Measurements from ENCODE around the gene LHB. TPM values are rescaled to one million over a fixed set of nuclear protein-coding genes. Genes with fewer than 3 reads are reported as not detected.

Gene LHB
- total RNA-seq, 2 donors from 2014 or later = not detected

GRCh38 chr19:48968813-48969218 is 48.1 kb downstream of the LHB start:
- Histone ChIP-seq H3K27ac (no peak overlapping the region), H3K9ac (ENCODE audit: low read depth in 2 of 2, low read length in 2 of 2) (no peak overlapping the region), H3K27me3 (no peaks in the 10 kb centered on the region), H3K4me1 (no peaks in the 10 kb centered on the region), H3K9me3 (no peaks in the 10 kb centered on the region), H3K36me3 (no peaks in the 10 kb centered on the region), H3K4me3 (no peak overlapping the region)
- intact Hi-C loops (cut with DNase I) = loop anchor here (5.0 to 10.0 kb wide), 2 partner anchors 94 to 172 kb away; partner anchors contain the start of gene PPP1R15A
- no peak for DNase-seq
- no peak for TF ChIP-seq CTCF (IDR thresholded peaks at IDR 0.05)

GRCh38 chr19:48968179-48968661 is 48.7 kb downstream of the LHB start:
- DNase-seq = no peak
- Histone ChIP-seq H3K27me3 (no peaks in the 10 kb centered on the region), H3K9me3 (no peaks in the 10 kb centered on the region), H3K4me3 (no peak overlapping the region), H3K4me1 (no peaks in the 10 kb centered on the region), H3K27ac (peak overlapping the region; percentile 76), H3K9ac (ENCODE audit: low read depth in 2 of 2, low read length in 2 of 2) (no peak overlapping the region), H3K36me3 (no peaks in the 10 kb centered on the region)
- TF ChIP-seq CTCF (IDR thresholded peaks at IDR 0.05) = no peak
- intact Hi-C loops (cut with DNase I) = loop anchor here (5.0 to 10.0 kb wide), 2 partner anchors 93 to 171 kb away; partner anchors contain the start of gene PPP1R15A

GRCh38 chr19:48967346-48968178 is 49.3 kb downstream of the LHB start:
- Histone ChIP-seq H3K4me1 (no peaks in the 10 kb centered on the region), H3K9ac (ENCODE audit: low read depth in 2 of 2, low read length in 2 of 2) (no peak overlapping the region), H3K36me3 (no peaks in the 10 kb centered on the region), H3K4me3 (peak overlapping the region; percentile 89), H3K27me3 (no peaks in the 10 kb centered on the region), H3K27ac (peak overlapping the region; percentile 76), H3K9me3 (no peaks in the 10 kb centered on the region)
- TF ChIP-seq CTCF (IDR thresholded peaks at IDR 0.05) = no peak
- intact Hi-C loops (cut with DNase I) = loop anchor here (5.0 to 10.0 kb wide), 2 partner anchors 93 to 170 kb away; partner anchors contain the start of gene PPP1R15A
- no peak for DNase-seq

GRCh38 chr19:48966541-48967345 is 50.1 kb downstream of the LHB start:
- H3K27me3 ChIP-seq = no peaks in the 10 kb centered on the region
- peak overlapping the region; percentile 76 for H3K27ac ChIP-seq
- no peaks in the 10 kb centered on the region for H3K36me3 ChIP-seq
- peak overlapping the region; percentile 89 for H3K4me3 ChIP-seq
- no peak for TF ChIP-seq CTCF (IDR thresholded peaks at IDR 0.05)
- intact Hi-C loops (cut with DNase I) = loop anchor here (5.0 to 10.0 kb wide), 2 partner anchors 92 to 169 kb away; partner anchors contain the start of gene PPP1R15A
- DNase-seq = no peak
- H3K9ac ChIP-seq (ENCODE audit: low read depth in 2 of 2, low read length in 2 of 2) = peak overlapping the region; percentile 64 to 78
- H3K4me1 ChIP-seq = no peaks in the 10 kb centered on the region
- no peaks in the 10 kb centered on the region for H3K9me3 ChIP-seq

Small RNA genes lying within 50 kb of the gene (microRNA-seq; reads per million reads assigned to microRNA genes)
- not detected for gene MIR6798

Other genes with a start within 250 kb of the LHB start
- 10 to 100 TPM; 74.8 to 85.5 TPM for gene BCAT2, start 206.1 kb downstream of the LHB start, total RNA-seq
- 1 to 10 TPM in 1 of 2 donors, under 1 TPM in 1; 0.79 to 2.8 TPM for gene HSD17B14, start 180.6 kb downstream of the LHB start, total RNA-seq
- gene PLEKHA4, start 148.5 kb downstream of the LHB start, total RNA-seq = 1 to 10 TPM; 5.6 to 6.6 TPM
- 10 to 100 TPM; 23.9 to 33.3 TPM for gene PPP1R15A, start 144.7 kb downstream of the LHB start, total RNA-seq
- not detected for gene TULP2, start 118.3 kb downstream of the LHB start, total RNA-seq
- 100 to 1,000 TPM; 180 to 184 TPM for gene NUCB1, start 116.8 kb downstream of the LHB start, total RNA-seq
- 1 to 10 TPM in 1 of 2 donors, not detected in 1; 1.5 TPM for gene DHDH, start 83.4 kb downstream of the LHB start, total RNA-seq
- gene BAX, start 62.2 kb downstream of the LHB start, total RNA-seq = 100 to 1,000 TPM; 144 to 223 TPM
- gene FTL, start 51.8 kb downstream of the LHB start, total RNA-seq = 1,000 to 10,000 TPM; 1,463 to 1,600 TPM
- 10 to 100 TPM; 48.8 to 54.7 TPM for gene GYS1, start 23.8 kb downstream of the LHB start, total RNA-seq
- gene RUVBL2, start 23.2 kb downstream of the LHB start, total RNA-seq = 100 to 1,000 TPM in 1 of 2 donors, 10 to 100 TPM in 1; 54.1 to 151 TPM
- not detected for gene CGB3, start 7.2 kb upstream of the LHB start, total RNA-seq
- not detected for gene CGB2, start 14.8 kb upstream of the LHB start, total RNA-seq
- not detected for gene CGB1, start 19.8 kb upstream of the LHB start, total RNA-seq
- gene CGB5, start 26.8 kb upstream of the LHB start, total RNA-seq = not detected
- gene CGB8, start 32.0 kb upstream of the LHB start, total RNA-seq = not detected
- not detected for gene CGB7, start 40.7 kb upstream of the LHB start, total RNA-seq
- gene NTF4, start 47.7 kb upstream of the LHB start, total RNA-seq = not detected
- not detected for gene KCNA7, start 55.6 kb upstream of the LHB start, total RNA-seq
- gene SNRNP70, start 68.4 kb upstream of the LHB start, total RNA-seq = 100 to 1,000 TPM; 124 to 204 TPM
- 10 to 100 TPM; 11.8 to 14.6 TPM for gene LIN7B, start 97.3 kb upstream of the LHB start, total RNA-seq
- gene C19orf73, start 102.1 kb upstream of the LHB start, total RNA-seq = 1 to 10 TPM; 3.5 to 4.8 TPM
- gene PPFIA3, start 102.5 kb upstream of the LHB start, total RNA-seq = 10 to 100 TPM; 27.5 to 36.3 TPM
- gene HRC, start 138.3 kb upstream of the LHB start, total RNA-seq = 1 to 10 TPM in 1 of 2 donors, under 1 TPM in 1; 0.53 to 1.8 TPM
- gene TRPM4, start 140.7 kb upstream of the LHB start, total RNA-seq = 100 to 1,000 TPM; 175 to 307 TPM